B cell (primary cell): Measurements from ENCODE around the gene LIMS4.
"Not testable (repeated sequence)": the region's sequence is repeated elsewhere in the genome, so short reads cannot be mapped to it uniquely, and the experiment has no call there.

Experiments
- EZH2 ChIP-seq: IDR thresholded peaks from 2 replicates; pipeline ENCODE4 v1.6.1; 2012; ENCODE audit warnings: borderline replicate concordance, low read depth, mild to moderate bottlenecking, moderate library complexity, low read length; ENCODE audit not compliant: insufficient read depth, poor library complexity, severe bottlenecking
- TF ChIP-seq, protein P1 (sequence below): fragments of 200-600 bp; IDR thresholded peaks from one replicate; pipeline ENCODE4 v1.8.0; 2022; ENCODE audit warnings: antibody characterized with exemption, mild to moderate bottlenecking

DNA sequence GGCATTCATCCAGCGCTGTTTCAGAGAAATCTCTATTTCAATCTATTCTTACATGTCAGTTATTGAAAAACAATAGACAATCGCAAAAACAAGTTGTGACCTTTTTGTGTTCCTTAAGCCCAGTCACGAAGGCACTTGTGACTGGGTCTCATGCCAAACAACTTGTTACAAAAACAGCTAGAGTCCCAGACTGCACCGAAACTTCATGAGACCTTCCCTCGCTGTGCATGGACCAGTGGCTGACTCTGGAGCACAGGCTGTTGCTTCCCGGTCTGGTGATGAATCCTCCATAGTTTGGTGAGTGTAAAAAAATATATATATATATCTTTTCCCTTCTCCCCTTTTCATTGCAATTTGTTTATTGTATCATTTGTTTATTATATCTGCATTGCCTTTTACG, 4.8 kb upstream of the LIMS4 start:
- TF ChIP-seq EZH2, result not testable (repeated sequence)
- TF ChIP-seq, protein P1, sequence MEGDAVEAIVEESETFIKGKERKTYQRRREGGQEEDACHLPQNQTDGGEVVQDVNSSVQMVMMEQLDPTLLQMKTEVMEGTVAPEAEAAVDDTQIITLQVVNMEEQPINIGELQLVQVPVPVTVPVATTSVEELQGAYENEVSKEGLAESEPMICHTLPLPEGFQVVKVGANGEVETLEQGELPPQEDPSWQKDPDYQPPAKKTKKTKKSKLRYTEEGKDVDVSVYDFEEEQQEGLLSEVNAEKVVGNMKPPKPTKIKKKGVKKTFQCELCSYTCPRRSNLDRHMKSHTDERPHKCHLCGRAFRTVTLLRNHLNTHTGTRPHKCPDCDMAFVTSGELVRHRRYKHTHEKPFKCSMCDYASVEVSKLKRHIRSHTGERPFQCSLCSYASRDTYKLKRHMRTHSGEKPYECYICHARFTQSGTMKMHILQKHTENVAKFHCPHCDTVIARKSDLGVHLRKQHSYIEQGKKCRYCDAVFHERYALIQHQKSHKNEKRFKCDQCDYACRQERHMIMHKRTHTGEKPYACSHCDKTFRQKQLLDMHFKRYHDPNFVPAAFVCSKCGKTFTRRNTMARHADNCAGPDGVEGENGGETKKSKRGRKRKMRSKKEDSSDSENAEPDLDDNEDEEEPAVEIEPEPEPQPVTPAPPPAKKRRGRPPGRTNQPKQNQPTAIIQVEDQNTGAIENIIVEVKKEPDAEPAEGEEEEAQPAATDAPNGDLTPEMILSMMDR, result not testable (repeated sequence)
